SKM-1 (cell line): ENCODE results near the gene TRMT10B.

ENCODE experiments used
- DNase-seq: peaks from one replicate; lab custom pipeline; 2025; ENCODE audit not compliant: unreplicated experiment; lab: John Stamatoyannopoulos, UW

Gene TRMT10B, protein sequence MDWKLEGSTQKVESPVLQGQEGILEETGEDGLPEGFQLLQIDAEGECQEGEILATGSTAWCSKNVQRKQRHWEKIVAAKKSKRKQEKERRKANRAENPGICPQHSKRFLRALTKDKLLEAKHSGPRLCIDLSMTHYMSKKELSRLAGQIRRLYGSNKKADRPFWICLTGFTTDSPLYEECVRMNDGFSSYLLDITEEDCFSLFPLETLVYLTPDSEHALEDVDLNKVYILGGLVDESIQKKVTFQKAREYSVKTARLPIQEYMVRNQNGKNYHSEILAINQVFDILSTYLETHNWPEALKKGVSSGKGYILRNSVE

DNA sequence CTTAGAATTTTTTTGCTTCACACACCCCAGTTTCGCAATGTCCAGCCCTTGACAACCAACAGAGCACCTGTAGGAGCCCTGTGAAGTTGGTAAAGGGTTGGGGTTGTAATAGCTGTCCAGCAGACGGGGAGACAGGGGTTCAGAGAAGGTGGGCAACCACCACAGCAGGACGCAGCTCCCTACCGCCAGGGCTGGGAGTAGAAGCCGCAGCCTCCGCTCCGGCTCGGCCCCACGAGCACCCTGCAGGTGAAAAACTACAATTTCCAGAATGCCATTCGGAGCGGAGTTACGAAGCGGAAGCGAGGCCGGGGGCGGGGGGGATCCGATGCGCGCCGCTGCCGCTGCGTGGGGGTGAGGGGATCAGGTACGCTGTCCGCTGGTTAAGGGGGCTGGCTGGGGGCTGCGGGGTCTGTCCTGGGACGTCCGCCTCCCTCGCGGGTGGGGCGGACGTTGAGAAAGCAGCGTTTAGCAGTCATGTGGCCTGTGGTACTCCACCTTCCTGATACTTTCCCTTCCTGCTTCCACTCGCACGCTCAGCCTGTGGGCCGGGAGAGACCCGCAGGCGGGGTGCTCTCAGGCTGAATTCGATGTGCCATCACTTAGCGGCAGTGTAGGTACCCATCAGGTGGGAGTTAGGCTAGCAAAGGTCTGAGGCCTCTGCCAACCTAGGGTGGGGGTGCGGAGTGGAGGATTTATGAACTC is at the start of gene TRMT10B:
TRMT10B (plus strand) TSS at position 317 of the 702 bp plus-strand sequence. CDS start 8,127 bp downstream, outside the sequence.
- DNase-seq: peak; percentile 43

DNA sequence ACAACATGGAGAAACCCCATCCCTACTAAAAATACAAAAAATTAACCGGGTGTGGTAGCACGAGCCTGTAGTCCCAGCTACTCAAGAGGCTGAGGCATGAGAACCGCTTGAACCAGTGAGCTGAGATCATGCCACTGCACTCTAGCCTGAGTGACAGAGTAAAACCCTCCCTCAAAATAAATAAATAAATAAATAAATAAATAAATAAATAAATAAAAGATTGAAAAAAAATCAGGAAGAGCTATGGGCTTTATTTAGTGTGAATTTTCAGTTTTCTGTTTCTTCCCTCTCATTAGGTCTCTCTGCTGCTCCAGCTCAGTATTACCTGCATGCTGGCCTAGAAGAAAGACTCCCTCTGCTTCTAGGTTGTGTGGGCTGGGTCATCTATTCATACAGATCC is 47.8 kb upstream of the TRMT10B start:
- no peak for DNase-seq

DNA sequence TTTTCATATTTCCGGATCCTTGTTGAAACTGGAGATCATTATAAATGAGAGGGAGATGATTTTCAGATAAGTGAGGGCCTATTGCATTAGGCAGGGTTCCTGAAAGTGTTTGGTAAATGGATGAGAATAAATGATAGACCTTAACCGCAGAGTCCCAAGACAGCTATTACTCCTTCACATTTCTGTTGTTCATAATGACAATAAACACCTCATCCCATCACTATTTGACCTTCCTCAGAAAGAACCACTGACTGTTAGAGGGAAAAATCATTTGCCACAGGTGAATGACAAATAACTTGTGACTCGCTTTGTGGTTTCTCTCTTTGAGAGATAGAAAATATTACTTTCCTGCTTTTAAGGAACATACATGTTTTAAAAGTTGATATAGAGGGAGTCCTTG is 47.3 kb upstream of the TRMT10B start:
- DNase-seq: no peak

- DNase-seq: no peak
Observed at GRCh38 chr9:37707748-37708147, 45.9 kb upstream of the TRMT10B start.

- no peak for DNase-seq
Observed at GRCh38 chr9:37710046-37710445, 43.6 kb upstream of the TRMT10B start.

GRCh38 chr9:37715260-37715659 is 38.3 kb upstream of the TRMT10B start:
- DNase-seq: no peak

DNA sequence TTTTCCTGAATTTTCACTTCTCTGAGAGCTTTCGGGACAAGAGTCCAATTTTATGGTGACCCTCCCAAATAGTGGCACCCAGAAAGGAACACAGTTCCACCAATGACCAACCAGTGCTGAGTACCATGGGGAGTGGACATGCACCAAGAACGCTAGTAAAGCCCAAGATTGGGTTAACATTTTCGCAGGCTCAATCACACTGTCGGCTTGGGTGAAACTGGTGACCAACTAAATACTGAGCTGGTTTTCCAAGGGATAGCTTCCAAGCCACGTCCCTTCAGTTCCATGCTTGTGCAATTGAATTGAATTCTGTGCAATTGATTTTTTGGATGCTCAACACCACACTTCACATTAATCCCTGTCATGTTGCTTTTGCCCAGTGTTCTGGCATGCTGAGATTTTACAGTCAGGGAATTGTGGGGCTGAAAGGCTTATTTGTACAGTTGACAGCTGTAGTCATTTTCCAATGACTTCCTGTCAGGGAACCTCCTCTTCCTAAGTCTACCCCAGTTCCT is 37.6 kb upstream of the TRMT10B start:
- no peak for DNase-seq

DNA sequence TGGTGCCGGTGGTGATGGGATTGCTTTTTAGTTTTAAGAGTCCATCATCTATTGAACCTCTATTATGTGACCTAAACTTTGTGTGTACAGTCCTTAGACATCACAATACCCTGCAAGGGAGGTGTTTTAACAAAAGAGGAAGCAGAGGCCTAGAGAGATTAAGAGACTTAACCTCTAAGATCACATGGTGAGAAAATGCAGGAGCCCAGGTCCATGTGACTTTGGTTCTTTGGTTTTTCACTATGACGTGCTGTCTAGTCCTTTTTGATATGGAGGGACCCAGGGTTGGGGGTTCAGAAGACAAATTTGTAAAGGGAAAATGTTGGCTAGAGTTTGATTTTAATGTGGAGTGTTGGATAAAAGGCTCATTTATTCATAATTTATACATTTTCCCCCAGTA is 34.1 kb upstream of the TRMT10B start:
- DNase-seq: peak; percentile 32

GRCh38 chr9:37727013-37727412 is 26.6 kb upstream of the TRMT10B start:
- no peak for DNase-seq

- DNase-seq: no peak
Observed at GRCh38 chr9:37729499-37729898, 24.1 kb upstream of the TRMT10B start.

- no peak for DNase-seq
Observed at GRCh38 chr9:37730256-37730655, 23.3 kb upstream of the TRMT10B start.

DNA sequence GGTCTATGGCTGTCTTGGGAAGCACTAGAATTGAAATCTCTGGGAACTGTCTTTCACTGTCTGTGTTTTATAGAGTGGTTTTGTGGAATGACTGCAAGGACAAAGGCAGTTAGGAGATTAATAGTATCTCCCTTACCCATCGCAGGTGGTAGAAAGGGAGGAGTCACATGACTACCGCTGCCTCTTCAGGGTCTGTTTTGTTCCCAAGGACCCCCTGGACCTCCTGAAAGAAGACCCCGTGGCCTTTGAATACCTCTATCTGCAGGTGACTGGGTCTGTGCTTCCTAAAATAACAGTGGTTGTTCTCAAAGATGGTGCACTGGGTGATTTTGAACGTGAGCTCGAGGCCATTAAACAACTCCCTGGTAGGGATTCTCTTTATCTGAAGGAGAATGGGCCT is 22.8 kb upstream of the TRMT10B start:
- no peak for DNase-seq

DNA sequence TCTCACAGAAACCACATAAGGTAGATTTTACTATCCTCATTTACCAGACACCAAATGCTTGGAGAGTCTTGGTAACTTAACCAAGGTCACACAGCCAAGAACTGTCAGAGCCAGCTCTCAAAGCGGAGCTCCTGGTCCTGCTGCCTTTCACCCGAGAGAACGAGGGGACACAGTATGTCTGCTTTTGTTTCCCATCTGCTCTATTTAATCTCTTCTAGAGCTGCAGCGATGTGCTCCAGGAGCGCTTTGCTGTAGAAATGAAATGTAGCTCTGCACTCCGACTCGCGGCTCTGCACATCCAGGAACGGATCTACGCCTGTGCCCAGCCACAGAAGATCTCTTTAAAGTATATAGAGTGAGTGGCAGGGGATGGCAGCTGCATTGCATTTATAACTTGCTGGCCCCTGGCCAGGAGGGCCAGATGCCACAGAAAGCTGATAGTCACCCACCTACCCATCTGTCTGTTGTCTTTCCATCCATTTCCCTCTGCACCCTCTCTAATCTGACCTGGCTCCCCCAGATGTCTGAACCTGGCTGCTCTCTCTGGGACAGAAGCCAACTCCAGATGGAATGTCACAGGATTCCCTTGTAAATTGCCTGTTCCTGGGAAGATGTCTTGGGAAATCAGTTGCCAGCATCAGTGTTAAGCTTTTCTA is 21.4 kb upstream of the TRMT10B start:
- no peak for DNase-seq

DNA sequence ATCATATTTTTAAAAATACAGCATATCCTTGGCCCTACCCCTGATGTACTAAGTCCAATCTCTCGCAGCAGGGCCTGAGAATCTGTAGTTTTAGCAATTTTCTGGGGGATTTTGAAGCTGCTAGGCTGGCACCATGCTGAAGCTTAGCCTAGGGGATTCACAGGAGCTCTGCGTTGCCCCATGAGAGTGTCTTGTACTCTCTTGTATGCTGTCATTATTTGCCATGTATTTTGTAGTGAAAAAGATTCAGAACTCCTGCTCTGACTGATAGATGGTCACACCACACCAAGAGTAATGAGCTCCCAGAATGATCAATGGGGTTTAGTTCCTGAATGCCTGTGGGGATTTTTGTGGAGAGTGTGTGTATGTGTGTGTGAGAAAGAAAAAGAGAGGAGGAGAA is 20.7 kb upstream of the TRMT10B start:
- DNase-seq: no peak

DNA sequence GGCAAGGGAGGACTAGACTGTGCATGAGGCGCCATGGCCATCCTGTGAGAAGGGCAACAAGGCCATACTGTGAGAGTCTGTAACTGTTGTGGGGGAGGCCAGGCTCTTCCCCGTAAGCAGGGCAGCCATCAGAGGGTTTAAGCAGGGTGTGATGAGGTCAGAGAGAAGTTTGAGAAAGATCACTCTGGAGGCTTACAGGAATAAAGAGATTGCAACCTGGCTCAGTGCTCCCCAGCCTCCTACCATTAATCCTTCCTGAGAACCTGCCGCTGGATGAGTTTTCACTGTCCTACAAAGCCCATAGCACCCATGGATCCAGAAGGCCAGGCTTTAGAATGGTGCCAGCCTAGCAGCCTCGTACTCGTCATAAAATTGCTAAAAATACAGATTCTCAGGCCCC is 14.4 kb upstream of the TRMT10B start:
- DNase-seq: no peak

DNA sequence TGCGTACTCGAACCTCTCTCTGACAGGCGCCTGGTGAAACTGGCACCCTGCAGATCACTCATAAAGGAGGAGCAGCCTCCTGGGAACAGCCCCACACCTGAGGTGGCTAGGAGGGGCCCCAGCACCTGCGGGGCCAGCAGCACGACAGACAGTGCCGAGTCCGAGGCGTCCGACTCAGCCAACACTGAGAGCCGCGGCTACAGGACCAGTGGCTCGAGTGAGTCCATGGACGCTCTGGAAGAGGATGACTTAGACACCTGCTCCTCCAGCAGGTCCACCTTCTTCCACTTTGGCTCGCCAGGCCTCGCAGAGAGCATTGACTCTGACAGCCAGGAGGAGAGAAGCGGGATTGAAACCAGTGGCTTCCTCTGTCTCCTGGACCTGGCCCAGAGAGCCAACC is 13.5 kb upstream of the TRMT10B start:
- DNase-seq: no peak

- DNase-seq: no peak
Observed at GRCh38 chr9:37740631-37741328, 12.8 kb upstream of the TRMT10B start.

GRCh38 chr9:37745970-37746369 is 7.6 kb upstream of the TRMT10B start:
- no peak for DNase-seq

- no peak for DNase-seq
Observed at GRCh38 chr9:37746448-37747270, 6.9 kb upstream of the TRMT10B start.

DNA sequence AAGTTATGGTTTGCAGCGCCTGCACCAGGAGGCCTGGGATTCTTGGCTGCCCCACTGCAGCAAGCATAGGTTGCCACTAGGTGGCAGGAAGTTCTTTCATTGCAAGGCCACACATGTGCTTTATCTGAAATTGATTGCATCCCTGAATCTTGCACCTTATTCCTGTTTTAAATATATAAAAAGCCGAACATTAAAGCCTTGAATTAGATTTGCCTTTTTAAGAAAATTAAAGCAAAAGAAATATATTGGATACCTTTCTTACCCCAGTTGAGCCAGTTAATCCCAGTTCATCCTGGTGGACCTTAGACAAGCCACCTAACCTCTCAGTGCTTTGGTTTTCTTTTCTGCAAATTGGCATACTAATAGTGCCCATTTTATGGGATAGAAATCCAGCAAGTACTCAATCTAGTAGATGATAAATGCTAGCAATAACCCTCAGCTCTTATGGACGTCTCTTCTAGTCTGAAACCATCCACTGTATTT is 6.3 kb upstream of the TRMT10B start:
- DNase-seq: peak; percentile 48
